Activated naive CD8-positive, alpha-beta T cell treated with anti-CD3 and anti-CD28 coated beads, Interleukin-2, amount 10 ng/mL, durations not matched to agents 7 days and 5 days (primary cell): ENCODE measurements around the gene PPP1R3A. TPM values are rescaled to one million over a fixed set of nuclear protein-coding genes. Genes with fewer than 3 reads are reported as not detected.
"Not testable (repeated sequence)": the region's sequence is repeated elsewhere in the genome, so short reads cannot be mapped to it uniquely, and the experiment has no call there.

Experiments
- ATAC-seq: fragments of 150-1000 bp; cut with Tn5 transposase; one replicate; pipeline ENCODE4 v1.10.0; 2021; ENCODE audit warnings: low read depth, moderate library complexity
- POLR2A ChIA-PET: fragments of 350-600 bp; sonication (Branson Sonifier 250); formaldehyde crosslinking; loops from one replicate; lab custom pipeline; 2021; ENCODE audit warnings: antibody characterized with exemption; lab: Charles Lee
- DNase-seq: peaks from one replicate; pipeline ENCODE4 v3.0.0; 2021
- H3K27ac Mint-ChIP-seq: one replicate; pipeline ENCODE4 v1.8.0; 2022; ENCODE audit warnings: mild to moderate bottlenecking, mixed read lengths
- H3K27me3 Mint-ChIP-seq: one replicate; pipeline ENCODE4 v1.8.0; 2022; ENCODE audit warnings: mild to moderate bottlenecking, moderate library complexity, mixed read lengths
- H3K36me3 Mint-ChIP-seq: one replicate; pipeline ENCODE4 v1.8.0; 2021; ENCODE audit warnings: mild to moderate bottlenecking, mixed read lengths
- H3K4me1 Mint-ChIP-seq: one replicate; pipeline ENCODE4 v1.8.0; 2021; ENCODE audit warnings: mixed read lengths
- H3K4me3 Mint-ChIP-seq: one replicate; pipeline ENCODE4 v1.8.0; 2022; ENCODE audit warnings: mild to moderate bottlenecking, moderate library complexity, mixed read lengths
- H3K9me3 Mint-ChIP-seq: one replicate; pipeline ENCODE4 v1.8.0; 2021; ENCODE audit warnings: mixed read lengths
- total RNA-seq, 2 experiments: library from RNA; stranded (reverse); gene quantifications; one replicate each; pipeline ENCODE4 v1.2.3, GENCODE V29; 2021

The PPP1R3A gene
- total RNA-seq: not detected

- Mint-ChIP-seq H3K27me3 (no peaks in the 10 kb centered on the region), H3K36me3 (no peaks in the 10 kb centered on the region), H3K27ac (no peak within 1 kb of the TSS), H3K4me3 (no peak within 1 kb of the TSS), H3K4me1 (no peaks in the 10 kb centered on the region), H3K9me3 (no peaks in the 10 kb centered on the region)
- POLR2A ChIA-PET: no interaction called here
- ATAC-seq (no peak), DNase-seq (no peak)
Measured at GRCh38 chr7:113918946-113919345, at the start of gene PPP1R3A. Gene PPP1R3A, minus strand, starts transcription at chr7:113919009. Its CDS starts 13 bp downstream, at chr7:113918996.

GRCh38 chr7:113963356-113963755 lies 44.5 kb upstream of the PPP1R3A start:
- Mint-ChIP-seq H3K36me3 (no peaks in the 10 kb centered on the region), H3K27ac (no peak overlapping the region), H3K4me3 (no peak overlapping the region), H3K27me3 (no peaks in the 10 kb centered on the region), H3K4me1 (no peaks in the 10 kb centered on the region), H3K9me3 (peaks cover 2% of the 10 kb centered on the region)
- DNase-seq (no peak), ATAC-seq (no peak)
- POLR2A ChIA-PET: no interaction called here

GRCh38 chr7:113959910-113960309 lies 41.1 kb upstream of the PPP1R3A start:
- no peak for DNase-seq
- Mint-ChIP-seq H3K4me1 (no peaks in the 10 kb centered on the region), H3K9me3 (peaks cover 6% of the 10 kb centered on the region), H3K4me3 (no peak overlapping the region), H3K36me3 (no peaks in the 10 kb centered on the region), H3K27ac (no peak overlapping the region), H3K27me3 (no peaks in the 10 kb centered on the region)
- no peak for ATAC-seq
- POLR2A ChIA-PET: no interaction called here

- ATAC-seq: no peak
- Mint-ChIP-seq H3K9me3 (peaks cover 14% of the 10 kb centered on the region), H3K27me3 (no peaks in the 10 kb centered on the region), H3K4me1 (no peaks in the 10 kb centered on the region), H3K36me3 (no peaks in the 10 kb centered on the region), H3K27ac (no peak overlapping the region), H3K4me3 (no peak overlapping the region)
- no peak for DNase-seq
- POLR2A ChIA-PET: no interaction called here
Measured at GRCh38 chr7:113955157-113955556, 36.3 kb upstream of the PPP1R3A start.

- no peaks in the 10 kb centered on the region for H3K4me1 Mint-ChIP-seq
- no peaks in the 10 kb centered on the region for H3K36me3 Mint-ChIP-seq
- DNase-seq: no peak
- no peaks in the 10 kb centered on the region for H3K27me3 Mint-ChIP-seq
- no peak overlapping the region for H3K27ac Mint-ChIP-seq
- H3K4me3 Mint-ChIP-seq: no peak overlapping the region
- no peak for ATAC-seq
- POLR2A ChIA-PET: no interaction called here
- H3K9me3 Mint-ChIP-seq: peaks cover 11% of the 10 kb centered on the region
Measured at GRCh38 chr7:113953553-113953952, 34.7 kb upstream of the PPP1R3A start.

GRCh38 chr7:113945018-113945938 lies 26.5 kb upstream of the PPP1R3A start:
- H3K4me3 Mint-ChIP-seq: no peak overlapping the region
- ATAC-seq: no peak
- H3K36me3 Mint-ChIP-seq: no peaks in the 10 kb centered on the region
- no peak overlapping the region for H3K27ac Mint-ChIP-seq
- no peaks in the 10 kb centered on the region for H3K27me3 Mint-ChIP-seq
- no peak for DNase-seq
- no peaks in the 10 kb centered on the region for H3K4me1 Mint-ChIP-seq
- peaks cover 1% of the 10 kb centered on the region for H3K9me3 Mint-ChIP-seq
- POLR2A ChIA-PET: no interaction called here

GRCh38 chr7:113936982-113937381 lies 18.2 kb upstream of the PPP1R3A start:
- no peak for DNase-seq
- H3K27me3 Mint-ChIP-seq: no peaks in the 10 kb centered on the region
- no peaks in the 10 kb centered on the region for H3K36me3 Mint-ChIP-seq
- H3K27ac Mint-ChIP-seq: no peak overlapping the region
- H3K4me1 Mint-ChIP-seq: no peaks in the 10 kb centered on the region
- ATAC-seq: no peak
- H3K9me3 Mint-ChIP-seq: peaks cover 7% of the 10 kb centered on the region
- H3K4me3 Mint-ChIP-seq: no peak overlapping the region
- POLR2A ChIA-PET: no interaction called here

- no peaks in the 10 kb centered on the region for H3K27me3 Mint-ChIP-seq
- peaks cover 7% of the 10 kb centered on the region for H3K9me3 Mint-ChIP-seq
- DNase-seq: no peak
- POLR2A ChIA-PET: no interaction called here
- H3K36me3 Mint-ChIP-seq: no peaks in the 10 kb centered on the region
- no peak overlapping the region for H3K27ac Mint-ChIP-seq
- H3K4me3 Mint-ChIP-seq: no peak overlapping the region
- no peaks in the 10 kb centered on the region for H3K4me1 Mint-ChIP-seq
- ATAC-seq: no peak
Measured at GRCh38 chr7:113936535-113936934, 17.7 kb upstream of the PPP1R3A start.

- H3K27ac Mint-ChIP-seq, H3K4me3 Mint-ChIP-seq, DNase-seq, H3K4me1 Mint-ChIP-seq, ATAC-seq, H3K27me3 Mint-ChIP-seq, H3K36me3 Mint-ChIP-seq, POLR2A ChIA-PET, H3K9me3 Mint-ChIP-seq: not testable (repeated sequence)
Measured at GRCh38 chr7:113929389-113929788, 10.6 kb upstream of the PPP1R3A start.

- no peak for DNase-seq
- POLR2A ChIA-PET: no interaction called here
- Mint-ChIP-seq H3K36me3 (no peaks in the 10 kb centered on the region), H3K9me3 (peaks cover 3% of the 10 kb centered on the region), H3K27ac (no peak overlapping the region), H3K4me3 (no peak overlapping the region), H3K4me1 (no peaks in the 10 kb centered on the region), H3K27me3 (no peaks in the 10 kb centered on the region)
- no peak for ATAC-seq
Measured at GRCh38 chr7:113928112-113928511, 9.3 kb upstream of the PPP1R3A start.

- Mint-ChIP-seq H3K4me1 (no peaks in the 10 kb centered on the region), H3K4me3 (no peak overlapping the region), H3K9me3 (no peaks in the 10 kb centered on the region), H3K27ac (no peak overlapping the region), H3K36me3 (no peaks in the 10 kb centered on the region), H3K27me3 (no peaks in the 10 kb centered on the region)
- no peak for DNase-seq
- ATAC-seq: no peak
- POLR2A ChIA-PET: no interaction called here
Measured at GRCh38 chr7:113922049-113922448, 3.2 kb upstream of the PPP1R3A start.

- Mint-ChIP-seq H3K27me3 (no peaks in the 10 kb centered on the region), H3K9me3 (no peaks in the 10 kb centered on the region), H3K4me1 (no peaks in the 10 kb centered on the region), H3K27ac (no peak overlapping the region), H3K4me3 (no peak overlapping the region), H3K36me3 (no peaks in the 10 kb centered on the region)
- no peak for DNase-seq
- ATAC-seq: no peak
- POLR2A ChIA-PET: no interaction called here
Measured at GRCh38 chr7:113921363-113921762, 2.6 kb upstream of the PPP1R3A start.

- H3K27me3 Mint-ChIP-seq: no peaks in the 10 kb centered on the region
- no peaks in the 10 kb centered on the region for H3K36me3 Mint-ChIP-seq
- H3K27ac Mint-ChIP-seq: no peak overlapping the region
- POLR2A ChIA-PET: no interaction called here
- ATAC-seq: no peak
- no peaks in the 10 kb centered on the region for H3K4me1 Mint-ChIP-seq
- no peak overlapping the region for H3K4me3 Mint-ChIP-seq
- no peak for DNase-seq
- no peaks in the 10 kb centered on the region for H3K9me3 Mint-ChIP-seq
Measured at GRCh38 chr7:113917840-113918239, 969 bp downstream of the PPP1R3A start.

GRCh38 chr7:113915956-113916355 lies 2.9 kb downstream of the PPP1R3A start:
- Mint-ChIP-seq H3K4me1 (no peaks in the 10 kb centered on the region), H3K27ac (no peak overlapping the region), H3K9me3 (no peaks in the 10 kb centered on the region), H3K4me3 (no peak overlapping the region), H3K27me3 (no peaks in the 10 kb centered on the region), H3K36me3 (no peaks in the 10 kb centered on the region)
- POLR2A ChIA-PET: no interaction called here
- no peak for ATAC-seq
- no peak for DNase-seq
